HEK293 (cell line): ENCODE data around the gene RBPJ.

Experiments used
- BCL6B ChIP-seq: fragments of 450-650 bp; formaldehyde crosslinking; IDR thresholded peaks from 2 replicates; pipeline ENCODE4 v1.5.1; 2017; ENCODE audit warnings: missing biosample characterization, missing genetic modification characterization
- FEZF1 ChIP-seq: fragments of 450-650 bp; formaldehyde crosslinking; IDR thresholded peaks from 2 replicates; pipeline ENCODE4 v1.5.1; 2016; ENCODE audit warnings: missing biosample characterization, missing genetic modification characterization
- GFI1B ChIP-seq: fragments of 450-650 bp; formaldehyde crosslinking; IDR thresholded peaks from 2 replicates; pipeline ENCODE4 v1.5.1; 2016; ENCODE audit warnings: missing biosample characterization, missing genetic modification characterization
- HOXA7 ChIP-seq: sonication (generic); formaldehyde crosslinking; IDR thresholded peaks from 2 replicates; pipeline ENCODE4 v1.8.1; 2022; ENCODE audit warnings: missing genetic modification reagents, borderline replicate concordance
- KLF7 ChIP-seq: fragments of 450-650 bp; formaldehyde crosslinking; IDR thresholded peaks from 2 replicates; pipeline ENCODE4 v1.5.1; 2016; ENCODE audit warnings: missing biosample characterization, missing genetic modification characterization, borderline replicate concordance
- TRIM28 ChIP-seq: IDR thresholded peaks from 2 replicates; pipeline ENCODE4 v1.6.1; 2011; ENCODE audit warnings: low read length, control low read depth, borderline replicate concordance
- YY1 ChIP-seq: fragments of 450-650 bp; formaldehyde crosslinking; IDR thresholded peaks from 2 replicates; pipeline ENCODE4 v1.5.1; 2018; ENCODE audit warnings: missing biosample characterization, missing genetic modification characterization
- ZFP37 ChIP-seq: fragments of 450-650 bp; formaldehyde crosslinking; IDR thresholded peaks from 2 replicates; pipeline ENCODE4 v1.5.1; 2016; ENCODE audit warnings: missing biosample characterization, missing genetic modification characterization
- ZNF169 ChIP-seq: fragments of 450-650 bp; formaldehyde crosslinking; IDR thresholded peaks from 2 replicates; pipeline ENCODE4 v1.5.1; 2016; ENCODE audit warnings: missing biosample characterization, missing genetic modification characterization
- ZNF174 ChIP-seq: fragments of 450-650 bp; formaldehyde crosslinking; IDR thresholded peaks from 2 replicates; pipeline ENCODE4 v1.5.0; 2017; ENCODE audit warnings: missing biosample characterization, mild to moderate bottlenecking, missing genetic modification characterization
- ZNF202 ChIP-seq: fragments of 450-650 bp; formaldehyde crosslinking; IDR thresholded peaks from 2 replicates; pipeline ENCODE4 v1.5.1; 2016; ENCODE audit warnings: missing biosample characterization, missing genetic modification characterization, borderline replicate concordance
- ZNF223 ChIP-seq: fragments of 450-650 bp; formaldehyde crosslinking; IDR thresholded peaks from 2 replicates; pipeline ENCODE4 v1.5.1; 2016; ENCODE audit warnings: missing biosample characterization, missing genetic modification characterization
- ZNF23 ChIP-seq: fragments of 450-650 bp; formaldehyde crosslinking; IDR thresholded peaks from 2 replicates; pipeline ENCODE4 v1.5.1; 2016; ENCODE audit warnings: missing biosample characterization, missing genetic modification characterization, borderline replicate concordance
- ZNF280C ChIP-seq: fragments of 450-650 bp; formaldehyde crosslinking; IDR thresholded peaks from 2 replicates; pipeline ENCODE4 v1.5.1; 2016; ENCODE audit warnings: missing biosample characterization, missing genetic modification characterization
- ZNF311 ChIP-seq: fragments of 450-650 bp; formaldehyde crosslinking; IDR thresholded peaks from 2 replicates; pipeline ENCODE4 v1.5.1; 2017; ENCODE audit warnings: missing biosample characterization, missing genetic modification characterization, borderline replicate concordance
- ZNF416 ChIP-seq: fragments of 450-650 bp; formaldehyde crosslinking; IDR thresholded peaks from 2 replicates; pipeline ENCODE4 v1.5.1; 2016; ENCODE audit warnings: missing biosample characterization, missing genetic modification characterization
- ZNF423 ChIP-seq: fragments of 450-650 bp; formaldehyde crosslinking; IDR thresholded peaks from 2 replicates; pipeline ENCODE4 v1.5.1; 2016; ENCODE audit warnings: missing biosample characterization, missing genetic modification characterization
- ZNF433 ChIP-seq: fragments of 450-650 bp; formaldehyde crosslinking; IDR thresholded peaks from 2 replicates; pipeline ENCODE4 v1.5.1; 2016; ENCODE audit warnings: missing biosample characterization, missing genetic modification characterization, low read depth
- ZNF501 ChIP-seq: fragments of 450-650 bp; formaldehyde crosslinking; IDR thresholded peaks from 2 replicates; pipeline ENCODE4 v1.5.1; 2016; ENCODE audit warnings: missing biosample characterization, missing genetic modification characterization
- ZNF518A ChIP-seq: fragments of 450-650 bp; formaldehyde crosslinking; conservative IDR thresholded peaks from 2 replicates; pipeline ENCODE4 v1.5.1; 2016; ENCODE audit warnings: low read depth, missing biosample characterization, missing genetic modification characterization
- ZNF529 ChIP-seq: fragments of 450-650 bp; formaldehyde crosslinking; IDR thresholded peaks from 2 replicates; pipeline ENCODE4 v1.5.1; 2017; ENCODE audit warnings: missing genetic modification characterization, missing biosample characterization; ENCODE audit not compliant: insufficient replicate concordance
- ZNF600 ChIP-seq: fragments of 450-650 bp; formaldehyde crosslinking; IDR thresholded peaks from 2 replicates; pipeline ENCODE4 v1.5.1; 2016; ENCODE audit warnings: missing biosample characterization, missing genetic modification characterization
- ZNF660 ChIP-seq: fragments of 450-650 bp; IDR thresholded peaks from 2 replicates; pipeline ENCODE4 v1.5.1; 2018; ENCODE audit warnings: missing biosample characterization, mild to moderate bottlenecking, missing genetic modification characterization
- ZNF701 ChIP-seq: fragments of 450-650 bp; formaldehyde crosslinking; IDR thresholded peaks from 2 replicates; pipeline ENCODE4 v1.5.1; 2016; ENCODE audit warnings: missing biosample characterization, missing genetic modification characterization
- ZNF704 ChIP-seq: fragments of 450-650 bp; formaldehyde crosslinking; IDR thresholded peaks from 2 replicates; pipeline ENCODE4 v1.5.1; 2016; ENCODE audit warnings: missing biosample characterization, missing genetic modification characterization
- ZNF747 ChIP-seq: fragments of 450-650 bp; formaldehyde crosslinking; IDR thresholded peaks from 2 replicates; pipeline ENCODE4 v1.5.1; 2016; ENCODE audit warnings: missing biosample characterization, missing genetic modification characterization
- ZNF792 ChIP-seq: fragments of 450-650 bp; formaldehyde crosslinking; IDR thresholded peaks from 2 replicates; pipeline ENCODE4 v1.5.1; 2016; ENCODE audit warnings: missing biosample characterization, missing genetic modification characterization
- ZSCAN5A ChIP-seq: fragments of 450-650 bp; formaldehyde crosslinking; IDR thresholded peaks from 2 replicates; pipeline ENCODE4 v1.5.1; 2016; ENCODE audit warnings: missing biosample characterization, missing genetic modification characterization
- ZXDB ChIP-seq: fragments of 450-650 bp; formaldehyde crosslinking; IDR thresholded peaks from 2 replicates; pipeline ENCODE4 v1.5.1; 2016; ENCODE audit warnings: missing biosample characterization, missing genetic modification characterization
- TF ChIP-seq, protein P1 (sequence below): fragments of 450-650 bp; formaldehyde crosslinking; IDR thresholded peaks from 2 replicates; pipeline ENCODE4 v1.5.1; 2017; ENCODE audit warnings: missing biosample characterization, missing genetic modification characterization

Gene RBPJ

GRCh38 chr4:26319467-26319948, 1.3 kb upstream of the RBPJ start (continued):
- TF ChIP-seq ZNF518A (tag by site-specific recombination) = no peak
- TF ChIP-seq ZNF223 (tag by site-specific recombination) = no peak
- TF ChIP-seq ZXDB = peak; percentile 76
- no peak for TF ChIP-seq ZNF280C (tag by site-specific recombination)
- no peak for TF ChIP-seq ZNF169 (tag by site-specific recombination)
- no peak for TF ChIP-seq ZNF792 (tag by site-specific recombination)
- TF ChIP-seq TRIM28 = no peak
- TF ChIP-seq ZNF202 (tag by site-specific recombination) = no peak
- TF ChIP-seq HOXA7 (CRISPR knock-in tag) = no peak
- no peak for TF ChIP-seq ZNF174 (tag by site-specific recombination)
- no peak for TF ChIP-seq ZNF704 (tag by site-specific recombination)
- TF ChIP-seq FEZF1 (tag by site-specific recombination) = no peak
- no peak; the same call in 1 of the 2 replicates for TF ChIP-seq YY1
- TF ChIP-seq BCL6B = no peak
- TF ChIP-seq ZNF423 (tag by site-specific recombination) = no peak
- peak; percentile 65; the same call in 1 of the 2 replicates for TF ChIP-seq ZNF660
- TF ChIP-seq ZNF23 (tag by site-specific recombination) = no peak
- no peak for TF ChIP-seq KLF7 (tag by site-specific recombination)
- TF ChIP-seq ZNF311 (tag by site-specific recombination) = no peak
- no peak for TF ChIP-seq GFI1B
- TF ChIP-seq ZNF600 = peak; percentile 25; the same call in 1 of the 2 replicates
- TF ChIP-seq ZNF433 = no peak
- TF ChIP-seq ZNF501 (tag by site-specific recombination) = no peak
- no peak for TF ChIP-seq ZNF416 (tag by site-specific recombination)
- TF ChIP-seq, protein P1, sequence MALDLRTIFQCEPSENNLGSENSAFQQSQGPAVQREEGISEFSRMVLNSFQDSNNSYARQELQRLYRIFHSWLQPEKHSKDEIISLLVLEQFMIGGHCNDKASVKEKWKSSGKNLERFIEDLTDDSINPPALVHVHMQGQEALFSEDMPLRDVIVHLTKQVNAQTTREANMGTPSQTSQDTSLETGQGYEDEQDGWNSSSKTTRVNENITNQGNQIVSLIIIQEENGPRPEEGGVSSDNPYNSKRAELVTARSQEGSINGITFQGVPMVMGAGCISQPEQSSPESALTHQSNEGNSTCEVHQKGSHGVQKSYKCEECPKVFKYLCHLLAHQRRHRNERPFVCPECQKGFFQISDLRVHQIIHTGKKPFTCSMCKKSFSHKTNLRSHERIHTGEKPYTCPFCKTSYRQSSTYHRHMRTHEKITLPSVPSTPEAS (tag by site-specific recombination) = no peak
- TF ChIP-seq ZSCAN5A = no peak
- no peak for TF ChIP-seq ZNF529
- no peak for TF ChIP-seq ZFP37
- no peak for TF ChIP-seq ZNF701 (tag by site-specific recombination)
- no peak for TF ChIP-seq ZNF747 (tag by site-specific recombination)
